Stimulated activated CD8-positive, alpha-beta memory T cell treated with anti-CD3 and anti-CD28 coated beads, Interleukin-7, amount 100 ng/mL, for 4 hours (primary cell): ENCODE measurements around the gene CSRP2.
A peak's percentile ranks its signal among the peaks of the same experiment; 100 is the strongest.

ENCODE experiments used
- DNase-seq, 2 donors: peaks; one replicate each; pipeline ENCODE4 v3.0.0-alpha.2; 2020; ENCODE audit warnings: low read depth in 2 of 2

CSRP2 gene

DNA sequence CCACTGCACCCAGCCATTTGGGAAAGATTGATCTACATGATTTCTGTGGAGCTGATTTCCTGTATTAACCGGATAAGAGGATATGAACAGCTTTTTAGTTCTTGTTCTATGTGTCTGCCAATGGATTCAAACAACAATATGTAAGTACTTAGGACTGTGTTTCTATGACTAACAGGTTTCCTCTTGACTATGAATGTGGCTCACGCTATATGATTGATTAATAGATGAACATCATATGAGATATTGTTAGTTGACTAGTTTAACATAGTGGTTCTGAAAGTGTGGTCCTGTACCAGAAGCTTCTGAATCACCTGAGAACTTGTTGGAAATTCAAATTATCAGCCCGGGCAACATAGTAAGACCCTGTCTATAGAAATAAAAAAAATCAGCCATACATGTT is 12.8 kb upstream of the CSRP2 start:
- no peak for DNase-seq

DNA sequence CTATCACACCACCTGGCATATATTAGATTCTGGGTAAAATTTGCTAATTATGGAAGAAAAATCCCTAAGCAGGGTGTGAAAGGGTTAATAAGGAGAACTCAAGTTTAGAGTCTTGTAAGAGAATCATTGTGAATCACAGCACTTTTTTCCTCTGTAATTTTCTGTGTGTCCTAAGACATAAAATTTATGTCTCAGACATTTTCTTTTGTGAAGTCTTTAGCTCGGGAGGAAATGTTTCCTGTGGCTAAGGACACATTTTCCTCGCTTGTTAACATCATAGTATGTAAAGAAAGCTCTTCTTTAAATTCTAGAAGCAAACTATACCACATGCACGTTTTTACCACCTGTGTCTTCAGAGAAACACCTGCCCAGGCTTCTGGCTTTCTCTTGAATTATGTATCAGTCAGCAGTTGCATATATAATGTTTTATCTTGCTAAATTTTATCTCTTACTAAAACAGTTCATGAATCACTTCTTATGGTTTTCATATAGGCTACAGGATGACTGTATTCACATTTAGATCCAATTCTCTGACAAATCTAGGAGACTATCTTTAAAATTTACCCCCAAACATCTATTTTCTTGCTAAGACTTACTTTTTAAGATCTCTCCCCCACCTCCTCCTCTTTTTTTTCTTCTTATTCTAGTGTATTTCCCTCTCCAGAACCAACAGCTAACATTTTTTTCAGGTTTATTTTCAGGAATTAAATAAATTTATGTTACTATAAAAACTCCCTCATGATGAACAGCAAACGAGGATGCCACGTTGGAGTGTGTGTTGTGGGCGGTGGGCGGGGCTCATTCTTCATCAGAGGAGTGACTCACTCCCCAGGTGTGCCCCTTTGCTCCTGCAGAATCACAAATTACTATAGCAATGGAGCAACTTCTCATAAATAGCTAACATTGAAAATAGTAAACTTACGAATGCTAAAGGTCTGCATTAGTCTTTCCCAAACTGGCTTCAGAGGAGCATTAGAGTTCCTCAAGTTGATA is 11.6 kb upstream of the CSRP2 start:
- peak; percentile 43 to 48 for DNase-seq

DNA sequence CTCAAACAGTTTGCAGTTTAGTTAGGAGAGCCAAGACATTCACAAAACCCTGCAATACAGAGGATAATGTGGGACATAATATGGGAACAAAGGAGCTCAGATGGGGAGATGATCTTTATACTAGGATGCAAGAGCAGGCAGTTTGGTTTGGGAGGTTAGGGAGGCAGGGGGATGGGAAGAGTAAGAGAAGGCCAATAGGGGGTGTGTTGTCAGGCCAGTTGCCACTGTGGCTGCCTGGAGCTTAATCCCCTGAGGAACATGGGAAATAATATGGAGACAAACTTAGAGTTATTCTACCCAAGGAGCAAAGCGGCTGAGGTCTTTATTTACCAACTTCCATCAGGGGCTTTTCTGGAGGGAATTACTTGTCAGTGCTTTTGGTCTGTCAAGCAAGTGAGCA is 10.0 kb upstream of the CSRP2 start:
- DNase-seq, result no peak

DNA sequence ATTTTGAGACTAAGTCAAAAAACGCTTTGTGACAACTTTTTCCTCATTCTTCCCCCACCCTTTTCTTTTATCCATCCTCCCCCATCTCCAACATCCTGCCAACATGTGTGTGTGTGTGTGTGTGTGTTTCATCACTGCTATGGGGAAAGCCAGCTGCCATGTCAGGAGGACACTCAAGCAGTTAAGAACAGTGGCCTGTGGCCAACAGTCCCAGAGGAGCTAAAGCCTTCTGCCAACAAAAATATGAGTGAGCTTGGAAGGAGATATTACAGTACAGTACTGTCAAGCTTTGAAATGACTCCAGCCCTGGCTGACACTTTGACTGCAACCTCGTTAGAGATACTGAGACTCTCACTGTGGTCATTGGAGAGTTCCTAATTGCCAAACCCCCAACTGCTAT is 5.0 kb upstream of the CSRP2 start:
- DNase-seq, result no peak

DNA sequence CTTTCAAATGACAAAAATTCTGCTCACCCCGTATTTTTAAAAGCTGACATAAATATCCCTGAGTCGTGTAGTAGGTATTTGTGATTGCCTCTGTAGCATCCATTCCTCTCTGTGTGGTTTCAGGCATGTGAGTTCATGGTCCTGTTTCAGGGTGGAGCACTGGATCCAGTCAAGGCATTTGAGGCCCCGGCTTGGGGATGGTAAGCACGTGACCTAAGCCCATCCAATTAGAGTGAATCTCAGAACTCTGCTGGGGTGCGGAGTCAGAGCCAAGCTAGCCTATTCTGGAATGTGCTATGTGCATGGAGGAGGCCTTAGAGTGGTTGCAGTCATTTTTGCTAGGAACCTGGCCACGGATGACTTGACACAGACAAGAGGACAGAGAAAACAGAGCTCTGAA is 4.3 kb upstream of the CSRP2 start:
- no peak for DNase-seq

DNA sequence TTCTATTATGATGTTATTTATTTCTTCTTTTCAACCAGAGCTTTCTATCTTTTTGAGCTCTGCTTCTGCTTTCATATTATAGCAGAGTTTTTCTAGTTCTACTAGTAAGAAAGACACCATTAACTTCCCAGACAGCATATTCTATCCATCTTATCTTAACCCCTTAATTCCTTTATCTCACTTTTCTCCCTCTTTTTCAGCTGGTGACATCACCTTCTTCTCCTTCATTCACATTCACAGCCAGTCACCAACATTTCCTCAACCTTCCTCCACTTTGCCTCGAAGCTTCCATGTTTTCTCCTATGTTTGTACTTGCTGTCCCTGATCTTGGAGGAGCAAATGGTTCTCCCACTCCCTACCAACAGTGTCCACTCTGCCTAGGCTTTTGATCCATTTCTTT is 3.5 kb upstream of the CSRP2 start:
- no peak for DNase-seq

DNA sequence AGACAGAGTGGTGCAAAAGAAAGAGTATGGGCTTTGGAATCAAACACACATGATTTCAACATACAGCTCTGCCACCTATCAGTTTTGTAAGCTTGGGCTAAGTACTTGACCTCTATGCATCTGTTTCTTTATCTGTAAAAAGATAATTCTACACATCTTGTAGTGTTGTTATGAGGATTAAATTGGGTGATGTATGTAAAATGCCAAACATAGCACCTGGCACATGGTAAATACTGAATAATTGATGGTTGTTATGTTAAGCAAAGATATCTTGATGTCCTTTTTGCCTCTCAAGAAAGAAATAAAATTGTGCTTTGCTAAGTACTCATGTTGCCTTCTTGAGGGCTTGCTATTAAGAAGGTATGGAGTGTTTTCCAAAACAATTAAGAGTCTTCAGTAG is 2.3 kb upstream of the CSRP2 start:
- no peak for DNase-seq

DNA sequence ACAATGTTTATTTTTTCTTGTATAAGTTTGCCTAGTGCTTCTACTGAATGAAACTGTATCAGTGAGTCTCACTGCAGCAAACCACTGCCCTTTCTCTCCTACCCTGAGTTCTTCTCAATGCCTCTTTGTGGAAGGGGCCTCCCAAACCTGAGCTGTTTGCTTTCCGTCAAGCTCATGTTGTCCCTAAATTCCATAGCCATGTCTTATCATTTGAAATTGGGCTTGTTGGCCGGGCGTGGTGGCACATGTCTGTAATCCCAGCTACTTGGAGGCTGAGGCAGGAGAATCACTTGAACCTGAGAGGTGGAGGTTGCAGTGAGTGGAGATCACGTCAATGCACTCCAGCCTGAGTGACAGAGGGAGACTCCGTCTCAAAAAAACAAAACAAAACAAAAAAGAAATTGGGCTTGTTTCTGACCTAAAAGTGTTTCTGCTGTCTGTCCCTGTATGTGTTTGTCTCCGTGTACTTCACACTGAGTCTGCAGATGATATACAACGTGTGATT is 1.8 kb upstream of the CSRP2 start:
- no peak for DNase-seq

DNA sequence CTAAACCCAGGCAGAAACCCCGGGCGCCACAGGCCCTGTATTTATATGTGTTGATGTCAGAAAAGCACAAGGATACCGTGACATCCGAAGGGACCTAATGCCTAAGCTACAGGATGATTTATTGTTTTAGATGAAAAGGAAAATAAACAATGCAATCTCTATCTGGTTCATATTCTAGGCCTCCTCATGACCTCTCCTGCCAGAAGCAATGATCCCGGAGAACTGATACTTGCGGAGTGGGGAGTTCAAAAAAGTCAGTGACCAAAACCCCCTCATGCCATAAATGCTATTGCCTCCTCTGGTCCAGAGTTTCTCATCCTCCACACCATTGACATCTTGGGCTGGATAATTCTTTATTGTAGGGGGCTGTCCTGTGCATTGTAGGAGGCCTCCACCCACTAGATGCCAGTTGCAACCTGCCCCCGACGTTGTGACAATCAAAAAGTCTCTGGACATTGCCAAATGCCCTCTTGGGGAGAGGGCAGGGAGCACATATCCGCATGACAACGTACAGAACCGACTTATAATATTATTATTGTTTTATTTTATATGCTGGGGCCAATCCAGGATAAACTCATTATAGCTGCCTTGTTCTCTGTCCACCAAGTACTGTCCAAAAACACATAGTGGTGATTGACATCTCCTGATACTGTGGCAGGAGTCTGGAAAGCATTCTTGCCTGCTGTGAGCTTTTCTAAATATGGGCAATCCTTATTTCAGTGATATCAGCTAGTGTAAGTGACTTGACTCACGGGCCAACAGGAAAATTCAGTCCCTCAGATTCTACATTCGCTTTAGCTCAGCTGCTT is 1.1 kb upstream of the CSRP2 start:
- no peak for DNase-seq

DNA sequence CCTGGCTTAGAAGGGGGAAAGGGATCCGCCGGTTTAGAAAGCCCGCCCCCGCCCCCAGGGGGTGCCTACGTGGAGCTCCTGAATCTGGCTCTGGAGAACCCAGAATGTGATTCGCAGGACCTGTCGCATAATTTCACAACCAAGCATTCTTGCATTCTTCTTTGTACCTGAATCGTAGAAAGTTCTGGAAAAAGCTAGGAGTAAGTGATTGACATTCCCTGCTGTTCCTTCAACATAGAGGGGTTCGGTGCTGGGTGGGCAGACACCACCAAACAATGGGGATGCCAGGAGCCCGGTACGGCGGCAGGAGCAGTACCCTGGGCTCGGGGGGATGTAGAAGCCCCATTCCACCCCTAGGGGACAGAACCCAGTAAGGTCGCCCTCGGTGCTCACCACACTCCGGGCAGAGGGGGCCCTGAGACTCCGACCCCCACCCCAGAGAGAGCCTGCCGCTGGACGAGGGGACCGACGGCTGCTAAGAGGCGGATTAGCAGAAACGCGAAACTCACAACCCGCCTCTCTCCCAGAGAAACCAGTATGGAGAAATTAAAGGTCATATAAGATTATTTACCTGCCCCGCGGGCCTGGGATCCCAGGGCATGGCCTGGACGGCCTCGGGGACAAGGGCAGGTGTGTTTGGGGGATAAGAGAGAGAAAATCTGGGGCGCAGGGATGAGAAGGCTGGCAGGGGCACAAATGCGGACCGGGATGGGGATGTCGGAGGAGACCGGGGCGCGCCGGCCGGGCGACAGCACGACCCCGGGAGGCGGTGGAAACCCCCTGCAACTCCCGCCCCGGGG is 520 bp downstream of the CSRP2 start:
- DNase-seq, result no peak

DNA sequence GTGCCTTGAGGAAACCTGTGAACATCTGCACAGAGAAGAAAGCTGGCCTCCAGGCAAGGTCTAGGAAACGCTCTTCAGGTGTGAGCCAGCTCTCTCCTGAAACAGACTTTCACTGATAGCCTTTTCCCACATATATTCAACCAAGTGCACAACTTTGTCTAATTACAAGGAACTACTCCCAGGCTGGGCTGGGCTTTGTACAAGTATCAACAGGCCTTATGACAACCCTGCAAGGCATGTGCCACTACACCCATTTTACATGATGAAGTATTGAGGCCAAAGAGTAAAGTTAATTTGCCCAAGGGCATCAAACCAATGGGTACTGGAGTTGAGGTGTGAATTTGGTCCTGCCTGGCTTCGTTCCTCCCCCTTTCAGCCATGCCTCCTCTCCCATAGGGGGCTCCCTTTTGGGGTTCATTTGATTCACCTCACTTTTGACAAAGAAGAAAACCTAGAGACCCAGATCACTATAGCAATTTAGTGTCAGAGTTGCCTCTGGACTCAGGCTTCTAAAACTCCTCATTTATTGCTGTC is 2.1 kb downstream of the CSRP2 start:
- no peak for DNase-seq

DNA sequence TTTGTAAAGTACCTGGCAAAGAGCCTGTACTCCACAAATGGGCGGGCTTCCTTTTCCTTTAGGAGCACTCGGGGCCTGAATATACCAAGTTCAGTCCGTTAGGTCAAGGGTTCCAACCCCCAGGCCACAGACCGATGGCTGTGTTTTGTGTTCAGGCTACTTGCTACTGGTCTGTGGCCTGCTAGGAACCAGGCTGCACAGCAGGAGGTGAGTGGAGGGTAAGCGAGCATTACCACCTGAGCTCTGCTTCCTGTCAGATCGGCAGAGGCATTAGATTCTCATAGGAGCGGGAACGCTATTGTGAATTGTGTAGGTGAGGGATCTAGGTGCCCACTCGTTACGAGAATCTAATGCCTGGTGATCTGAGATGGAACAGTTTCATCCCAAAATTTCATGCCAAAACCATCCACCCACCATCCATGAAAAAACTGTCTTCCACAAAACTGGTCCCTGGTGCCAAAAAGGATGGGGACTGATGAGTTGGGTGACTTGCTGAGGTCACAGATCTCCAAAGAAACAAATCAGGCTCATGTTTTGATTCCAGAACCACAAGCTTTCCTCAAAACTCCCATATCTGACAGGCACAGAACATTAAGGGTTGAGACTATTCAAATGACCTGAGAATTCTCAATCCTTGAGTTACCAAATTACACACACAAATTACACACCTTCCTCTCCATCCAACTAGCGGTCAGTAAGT is 4.2 kb downstream of the CSRP2 start:
- no peak for DNase-seq

DNA sequence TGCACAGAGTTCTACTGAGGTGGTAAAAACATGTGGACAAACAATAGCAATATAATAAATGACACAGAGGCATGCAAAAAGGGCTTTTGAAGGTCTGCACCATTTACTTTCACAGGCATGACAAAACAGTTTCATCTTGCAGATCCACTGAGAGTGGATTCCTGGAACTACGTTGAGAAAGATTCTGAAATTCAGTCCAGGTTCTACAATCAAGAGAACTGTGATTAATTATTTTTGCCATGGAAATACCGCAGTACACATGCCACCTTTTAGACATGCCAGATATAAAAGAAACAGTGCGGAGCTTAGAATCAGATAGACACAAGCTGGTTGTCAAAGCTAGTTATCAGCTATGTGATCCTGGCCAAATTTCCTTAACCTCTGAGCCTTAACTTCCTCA is 4.8 kb downstream of the CSRP2 start:
- DNase-seq, result no peak

DNA sequence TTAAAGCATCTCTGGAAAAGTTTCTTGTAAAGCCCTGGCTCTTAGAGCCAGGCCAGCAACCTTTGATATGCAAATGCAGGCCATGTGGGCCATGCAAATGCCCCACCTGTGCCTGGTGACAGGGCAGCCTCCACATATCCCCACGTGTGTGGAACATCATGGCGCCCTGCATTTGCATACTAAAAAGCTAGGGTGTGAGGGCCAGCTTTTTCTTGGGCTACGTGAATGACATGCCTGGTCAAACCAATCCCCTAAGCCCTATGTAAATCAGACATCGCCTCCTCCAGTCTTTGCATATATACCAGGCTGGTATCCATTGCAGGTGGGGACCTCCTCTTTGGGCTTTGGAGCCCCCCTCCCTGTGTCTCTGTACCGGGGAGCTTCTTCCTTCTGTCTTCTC is 6.4 kb downstream of the CSRP2 start:
- no peak for DNase-seq

DNA sequence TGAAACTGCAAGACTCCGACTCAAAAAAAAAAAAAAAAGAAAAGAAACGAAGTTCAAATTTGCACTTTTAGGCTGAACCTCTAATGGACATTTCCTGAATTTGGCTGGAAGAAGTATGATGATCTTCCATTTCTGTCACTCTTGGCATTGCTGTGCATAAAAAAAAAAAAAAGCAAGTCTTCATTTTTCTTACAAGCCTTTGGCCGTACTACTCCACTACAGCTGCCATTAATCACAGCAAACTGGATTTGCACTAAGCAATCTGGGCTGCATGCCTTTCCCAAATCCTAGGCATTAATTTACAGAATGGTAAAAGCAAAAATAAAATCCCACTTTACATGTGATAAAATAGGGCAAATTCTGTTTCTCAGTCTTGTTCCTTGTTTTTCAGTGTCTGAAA is 7.1 kb downstream of the CSRP2 start:
- no peak for DNase-seq

DNA sequence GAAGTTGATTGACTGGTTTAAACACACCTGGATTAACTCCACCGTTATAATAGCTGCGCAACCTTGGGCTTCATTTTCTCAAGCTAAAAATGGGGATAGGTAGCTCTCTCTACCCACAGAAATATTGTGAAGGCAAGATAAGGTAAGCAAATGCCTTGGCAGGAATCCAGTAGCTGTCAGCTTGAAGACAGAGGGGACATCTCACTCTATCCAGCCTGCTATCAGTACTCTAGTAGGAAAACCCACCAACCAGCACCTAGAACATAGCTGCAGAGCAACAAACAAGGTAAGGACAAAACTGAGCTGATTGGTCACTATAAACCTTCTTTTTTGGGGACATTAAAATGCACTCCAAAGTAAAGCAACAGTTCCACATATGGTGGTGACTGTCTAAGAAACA is 7.7 kb downstream of the CSRP2 start:
- no peak for DNase-seq

DNA sequence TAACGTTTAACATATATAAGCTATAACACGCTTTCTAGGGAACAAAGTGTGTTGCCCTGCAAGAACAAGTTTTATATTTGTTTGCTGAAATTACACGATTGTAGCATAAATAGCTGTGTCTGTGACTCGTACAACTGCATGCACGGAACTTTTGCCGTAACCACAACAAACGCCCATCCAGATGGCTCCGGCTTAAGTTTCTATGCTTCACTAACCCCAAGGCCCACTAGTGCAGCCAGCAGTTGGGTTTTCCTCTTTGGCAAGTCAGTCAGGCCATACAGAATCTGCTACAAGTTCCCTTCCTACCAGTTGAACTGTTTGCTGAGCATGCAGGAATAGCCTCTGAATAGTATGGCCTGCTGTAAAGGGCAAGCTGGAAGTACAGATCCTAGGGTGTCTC is 12.1 kb downstream of the CSRP2 start:
- DNase-seq, result no peak

DNA sequence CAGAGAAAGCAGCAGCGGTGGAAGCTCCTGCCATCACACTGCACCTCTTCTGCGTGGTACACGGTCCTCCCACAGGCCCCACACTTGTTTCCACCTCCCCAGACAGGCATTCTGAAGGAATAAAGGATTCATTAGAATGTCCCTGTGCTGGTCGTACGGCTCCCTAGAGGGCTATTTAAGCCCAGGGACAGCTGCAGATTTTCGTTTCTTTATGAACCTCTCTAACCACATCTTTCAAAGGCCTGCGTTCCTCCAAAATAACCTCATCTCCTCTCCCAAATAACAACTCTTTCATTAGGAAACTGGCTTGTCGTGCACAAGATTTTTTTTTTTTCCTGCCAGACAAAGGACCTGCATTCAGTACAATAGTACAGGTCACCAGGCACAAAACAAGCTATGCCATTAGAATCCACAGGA is 12.7 kb downstream of the CSRP2 start:
- DNase-seq, result no peak

DNA sequence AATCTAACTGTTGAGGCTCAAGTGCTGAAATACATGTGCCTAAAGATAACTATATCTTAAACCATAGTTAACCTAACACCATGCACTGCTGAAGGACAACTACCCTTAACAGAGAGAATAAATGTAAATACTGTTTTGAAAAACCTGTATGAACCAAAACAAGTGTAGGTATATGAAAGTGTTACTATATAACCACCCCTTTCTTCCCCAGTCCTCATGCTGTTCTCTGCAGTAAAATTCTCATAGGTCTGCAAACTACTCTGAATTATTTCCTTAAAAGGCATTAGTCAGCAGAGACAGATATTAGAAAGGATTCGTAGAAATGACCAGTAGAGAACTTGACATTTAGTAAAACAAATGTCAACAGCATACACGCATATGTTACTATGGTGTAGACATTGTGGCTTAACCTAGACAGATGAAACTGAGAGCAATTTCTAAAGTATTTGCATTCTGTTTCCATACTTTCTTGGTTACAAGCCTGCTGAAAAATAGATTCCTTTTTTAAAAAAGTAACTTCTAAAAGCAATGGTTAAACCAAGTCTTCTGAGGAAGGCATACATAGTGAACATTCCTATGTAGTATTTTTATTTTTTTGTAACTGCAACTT is 13.9 kb downstream of the CSRP2 start:
- no peak for DNase-seq

DNA sequence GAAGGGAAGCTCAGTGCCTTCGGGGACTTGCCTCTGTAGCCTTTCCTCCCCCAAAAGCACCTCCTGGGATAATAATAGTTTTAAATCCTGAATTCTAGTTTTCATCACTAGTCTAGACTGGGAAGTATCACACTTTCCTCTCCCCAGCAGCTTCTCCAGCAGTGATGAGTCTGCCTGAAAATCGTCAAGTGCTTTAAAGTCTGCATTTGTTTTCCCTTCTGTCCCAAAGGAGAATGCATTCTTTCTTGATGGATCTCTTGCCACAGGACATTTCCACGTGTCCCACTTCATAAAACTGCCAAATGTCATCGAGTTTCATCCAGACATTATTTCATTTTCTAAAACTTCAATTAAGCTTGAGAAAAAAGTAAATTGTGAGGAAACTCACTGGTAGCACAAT is 15.0 kb downstream of the CSRP2 start:
- no peak for DNase-seq
